BJ (cell line): Measurements from ENCODE around the gene POLR2I. TPM values are rescaled to one million over a fixed set of nuclear protein-coding genes. Genes with fewer than 3 reads are reported as not detected.

Source experiments
- CTCF ChIA-PET: fragments of 350-600 bp; formaldehyde crosslinking; extraction: SDS; loops from one replicate; lab custom pipeline; 2021; ENCODE audit warnings: antibody characterized with exemption, inconsistent platforms; lab: Yijun Ruan, JAX
- POLR2A ChIA-PET: fragments of 300-600 bp; sonication (Branson Sonifier 250); formaldehyde crosslinking; extraction: SDS; loops from one replicate; lab custom pipeline; 2021; ENCODE audit warnings: antibody characterized with exemption; lab: Charles Lee
- DNase-seq: peaks from one replicate; pipeline ENCODE4 v3.0.0-alpha.2; 2011; ENCODE audit warnings: low read depth
- H3K27me3 ChIP-seq: 2 replicates; pipeline ENCODE4 v1.6.0; 2011; ENCODE audit warnings: low read length; ENCODE audit not compliant: control insufficient read depth, insufficient read depth
- H3K36me3 ChIP-seq: 2 replicates; pipeline ENCODE4 v1.5.1; 2011; ENCODE audit warnings: low read length; ENCODE audit not compliant: control insufficient read depth, insufficient read depth
- H3K4me3 ChIP-seq: 2 replicates; pipeline ENCODE4 v1.5.1; 2011; ENCODE audit warnings: low read depth, mild to moderate bottlenecking, control low read depth, low read length
- polyA plus RNA-seq: library from polyadenylated mRNA; depleted of rRNA; stranded (reverse); fragments of >200 nt; gene quantifications from 2 replicates; pipeline ENCODE4 v1.2.3, GENCODE V29; 2011
- TF ChIP-seq, protein P1 (sequence below): IDR thresholded peaks from 2 replicates; pipeline ENCODE4 v1.5.1; 2011; ENCODE audit warnings: low read depth, mild to moderate bottlenecking, control low read depth, inconsistent platforms, low read length, moderate library complexity; ENCODE audit not compliant: insufficient read depth

Gene POLR2I
- polyA plus RNA-seq, 1 experiment = 94.0 TPM

DNA sequence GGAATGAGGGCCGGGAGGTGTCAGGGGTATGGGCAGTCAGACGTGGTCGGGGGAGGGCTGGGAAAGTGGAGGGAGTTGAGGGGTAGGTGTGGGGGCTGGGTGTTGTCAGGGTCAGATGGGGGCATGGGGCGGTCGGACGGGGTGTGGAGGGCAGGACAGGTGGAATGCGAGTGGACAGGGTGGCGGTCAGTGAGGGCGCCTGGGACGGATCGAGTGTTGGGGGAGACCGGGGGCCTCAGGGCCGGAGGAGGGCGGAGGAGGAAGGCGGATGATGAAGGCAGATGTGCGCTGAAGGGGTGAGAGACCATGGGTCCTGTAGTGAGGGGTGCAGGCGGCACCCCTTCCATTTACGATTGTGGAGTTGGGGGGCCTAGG is 6.3 kb upstream of the POLR2I start:
- Histone ChIP-seq H3K27me3 (no peaks in the 10 kb centered on the region), H3K4me3 (no peak overlapping the region), H3K36me3 (peaks cover 15% of the 10 kb centered on the region)
- CTCF ChIA-PET = no interaction called here
- TF ChIP-seq, protein P1, sequence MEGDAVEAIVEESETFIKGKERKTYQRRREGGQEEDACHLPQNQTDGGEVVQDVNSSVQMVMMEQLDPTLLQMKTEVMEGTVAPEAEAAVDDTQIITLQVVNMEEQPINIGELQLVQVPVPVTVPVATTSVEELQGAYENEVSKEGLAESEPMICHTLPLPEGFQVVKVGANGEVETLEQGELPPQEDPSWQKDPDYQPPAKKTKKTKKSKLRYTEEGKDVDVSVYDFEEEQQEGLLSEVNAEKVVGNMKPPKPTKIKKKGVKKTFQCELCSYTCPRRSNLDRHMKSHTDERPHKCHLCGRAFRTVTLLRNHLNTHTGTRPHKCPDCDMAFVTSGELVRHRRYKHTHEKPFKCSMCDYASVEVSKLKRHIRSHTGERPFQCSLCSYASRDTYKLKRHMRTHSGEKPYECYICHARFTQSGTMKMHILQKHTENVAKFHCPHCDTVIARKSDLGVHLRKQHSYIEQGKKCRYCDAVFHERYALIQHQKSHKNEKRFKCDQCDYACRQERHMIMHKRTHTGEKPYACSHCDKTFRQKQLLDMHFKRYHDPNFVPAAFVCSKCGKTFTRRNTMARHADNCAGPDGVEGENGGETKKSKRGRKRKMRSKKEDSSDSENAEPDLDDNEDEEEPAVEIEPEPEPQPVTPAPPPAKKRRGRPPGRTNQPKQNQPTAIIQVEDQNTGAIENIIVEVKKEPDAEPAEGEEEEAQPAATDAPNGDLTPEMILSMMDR = no peak
- POLR2A ChIA-PET = no interaction called here
- DNase-seq = no peak

DNA sequence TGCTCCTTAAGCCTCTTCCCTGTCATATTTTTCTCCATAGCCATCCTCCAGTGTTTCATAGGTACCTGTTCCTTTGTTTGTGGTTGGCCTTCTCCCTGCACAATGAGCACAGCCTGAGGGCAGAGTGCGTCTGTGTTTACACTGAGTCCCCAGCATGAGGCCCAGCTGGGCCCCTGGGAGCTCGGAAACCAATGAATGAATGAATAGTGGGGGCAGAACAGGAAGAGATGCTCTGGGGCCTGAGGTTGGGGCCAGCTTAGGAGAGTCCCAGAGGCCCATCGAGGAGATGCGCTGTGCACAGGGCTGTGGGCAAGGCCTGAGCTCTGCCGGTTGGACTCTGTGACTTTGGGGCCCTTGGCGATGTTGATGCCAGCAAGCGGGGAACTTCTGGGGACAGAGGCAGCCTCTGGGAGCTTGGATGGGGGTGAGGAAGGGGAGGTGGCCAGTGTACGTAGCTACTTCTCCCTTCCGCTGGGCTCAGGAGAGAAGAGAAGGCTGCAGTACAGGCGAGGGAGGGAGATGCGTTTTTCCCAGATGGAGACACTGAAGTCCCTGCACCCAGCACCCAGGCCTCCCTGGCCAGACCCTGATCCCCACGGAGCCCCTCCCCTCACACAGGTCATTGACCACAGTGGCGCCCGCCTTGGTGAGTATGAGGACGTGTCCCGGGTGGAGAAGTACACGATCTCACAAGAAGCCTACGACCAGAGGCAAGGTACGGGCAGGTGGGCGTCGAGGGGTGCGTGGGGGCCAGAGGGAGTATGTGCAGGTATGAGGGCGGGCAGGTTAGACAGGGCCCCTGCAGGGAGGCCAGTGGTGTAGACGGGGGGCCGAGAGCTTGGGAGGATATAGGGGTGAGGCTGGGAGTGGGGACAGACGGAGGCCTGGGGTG is 5.7 kb upstream of the POLR2I start:
- no peak for DNase-seq
- H3K36me3 ChIP-seq = peaks cover 12% of the 10 kb centered on the region
- ChIA-PET POLR2A (no interaction called here), CTCF (interaction anchor here (1.8 kb wide), 1 partner anchor 8 kb away, joined by 9 read pairs; no protein-coding TSS in a partner anchor)
- TF ChIP-seq, protein P1 = no peak
- H3K4me3 ChIP-seq = no peak overlapping the region
- H3K27me3 ChIP-seq = no peaks in the 10 kb centered on the region

DNA sequence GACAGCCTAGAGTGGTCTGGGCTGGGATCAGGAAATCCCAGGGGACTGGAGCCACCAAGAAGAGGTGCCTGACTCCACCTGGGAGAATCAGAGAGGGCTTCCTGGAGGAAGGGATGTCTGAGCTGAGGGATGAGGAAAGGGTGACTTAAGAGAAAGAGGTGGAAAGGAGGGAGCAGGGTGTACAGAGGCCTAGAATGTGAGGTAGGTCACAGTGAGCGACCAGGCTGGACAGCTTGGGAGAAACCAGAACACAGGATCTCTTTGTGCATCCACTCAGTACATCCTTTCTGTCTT is 1.6 kb upstream of the POLR2I start:
- Histone ChIP-seq H3K36me3 (peaks cover 12% of the 10 kb centered on the region), H3K27me3 (no peaks in the 10 kb centered on the region), H3K4me3 (peak overlapping the region; percentile 81)
- DNase-seq = no peak
- CTCF ChIA-PET = interaction anchor here (0.6 to 4.5 kb wide), 2 partner anchors 11 to 50 kb away, joined by 3 to 24 read pairs; no protein-coding TSS in a partner anchor
- TF ChIP-seq, protein P1 = no peak
- POLR2A ChIA-PET = no interaction called here

DNA sequence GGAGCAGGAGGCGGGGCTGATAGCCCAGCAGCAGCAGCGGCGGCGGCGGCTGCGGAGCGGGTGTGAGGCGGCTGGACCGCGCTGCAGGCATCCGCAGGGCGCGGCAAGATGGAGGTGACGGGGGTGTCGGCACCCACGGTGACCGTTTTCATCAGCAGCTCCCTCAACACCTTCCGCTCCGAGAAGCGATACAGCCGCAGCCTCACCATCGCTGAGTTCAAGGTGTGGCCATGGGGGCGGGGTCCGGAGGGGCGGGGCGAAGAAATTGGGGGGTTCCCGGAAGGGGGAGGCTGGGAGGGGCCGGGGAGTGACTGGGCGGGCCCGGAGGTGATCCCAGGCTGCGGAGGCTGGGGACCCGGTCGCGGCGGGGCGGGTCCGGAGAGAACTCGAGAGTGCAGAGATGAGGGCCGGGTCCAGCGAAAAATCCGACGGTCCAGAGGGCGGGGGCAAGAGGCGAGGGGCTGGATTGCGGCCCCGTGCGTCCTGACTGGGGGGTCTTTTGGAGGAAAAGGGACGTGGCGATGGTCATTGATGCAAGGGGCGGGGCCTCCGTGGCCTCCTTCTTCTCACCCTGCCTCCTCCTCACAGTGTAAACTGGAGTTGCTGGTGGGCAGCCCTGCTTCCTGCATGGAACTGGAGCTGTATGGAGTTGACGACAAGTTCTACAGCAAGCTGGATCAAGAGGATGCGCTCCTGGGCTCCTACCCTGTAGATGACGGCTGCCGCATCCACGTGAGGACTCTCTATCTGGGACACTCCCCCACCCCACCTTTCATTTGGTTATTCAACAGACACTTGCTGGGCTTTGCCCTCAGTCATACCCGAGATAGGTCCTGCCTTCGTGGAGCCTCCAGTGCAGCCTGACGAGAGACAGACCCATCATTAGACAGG is 1.0 kb upstream of the POLR2I start, which contains the start of gene TBCB:
Gene TBCB (plus strand): TSS at position 16 of the 891 bp plus-strand sequence. CDS start 93 bp downstream, at position 109.
- ChIA-PET CTCF (interaction anchor here (0.8 to 4.5 kb wide), 7 partner anchors 12 to 55 kb away, joined by 3 to 24 read pairs (median 3); no protein-coding TSS in a partner anchor), POLR2A (interaction anchor here (0.6 to 1.0 kb wide), 2 partner anchors 99 to 1875 kb away, joined by 3 to 8 read pairs; partner anchors contain the start of genes ZNF146 and ZNF565)
- TF ChIP-seq, protein P1 = no peak
- Histone ChIP-seq H3K4me3 (peak within 1 kb of the TSS; percentile 98), H3K27me3 (no peaks in the 10 kb centered on the region), H3K36me3 (peaks cover 13% of the 10 kb centered on the region)
- no peak for DNase-seq
